Neuronal stem cell (in vitro differentiated cells): Measurements from ENCODE around the gene GRB14.

ENCODE experiments used
- DNase-seq: peaks from one replicate; pipeline ENCODE4 v3.0.0-alpha.2; 2013; ENCODE audit warnings: low spot score
- H2AFZ ChIP-seq: one replicate; pipeline ENCODE4 v1.6.1; 2013; ENCODE audit warnings: mild to moderate bottlenecking, low read length, inconsistent platforms
- H2AK5ac ChIP-seq: 2 replicates; pipeline ENCODE4 v1.6.1; 2013; ENCODE audit warnings: low read depth, mild to moderate bottlenecking, inconsistent platforms, low read length, moderate library complexity, mixed read lengths
- H2BK120ac ChIP-seq: 2 replicates; pipeline ENCODE4 v1.6.1; 2013; ENCODE audit warnings: low read depth, mild to moderate bottlenecking, inconsistent platforms, low read length, moderate library complexity, mixed read lengths
- H2BK12ac ChIP-seq: one replicate; pipeline ENCODE4 v1.6.1; 2013; ENCODE audit warnings: low read length, inconsistent platforms
- H2BK15ac ChIP-seq: 2 replicates; pipeline ENCODE4 v1.6.1; 2013; ENCODE audit warnings: mild to moderate bottlenecking, low read length, inconsistent platforms, mixed read lengths
- H2BK5ac ChIP-seq: one replicate; pipeline ENCODE4 v1.6.1; 2013; ENCODE audit warnings: inconsistent platforms, mild to moderate bottlenecking, low read length, moderate library complexity
- H3K14ac ChIP-seq: one replicate; pipeline ENCODE4 v1.6.1; 2013; ENCODE audit warnings: low read length, inconsistent platforms
- H3K18ac ChIP-seq: 2 replicates; pipeline ENCODE4 v1.6.1; 2013; ENCODE audit warnings: low read length, inconsistent platforms
- H3K23ac ChIP-seq: 2 replicates; pipeline ENCODE4 v1.6.1; 2013; ENCODE audit warnings: low read depth, mild to moderate bottlenecking, mixed read lengths, low read length, inconsistent platforms; ENCODE audit not compliant: poor library complexity
- H3K27ac ChIP-seq: replicated peaks from 3 replicates; pipeline ENCODE4 v1.5.1; 2013; ENCODE audit warnings: low read length, inconsistent platforms
- H3K27me3 ChIP-seq, 3 experiments: 2 replicates each; pipeline ENCODE4 v1.6.1; 2013; ENCODE audit warnings: low read length in 3 of 3, mild to moderate bottlenecking in 2 of 3, inconsistent platforms in 1 of 3, low read depth in 1 of 3, mixed read lengths in 1 of 3, moderate library complexity in 1 of 3; ENCODE audit not compliant: control insufficient read depth in 3 of 3, insufficient read depth in 3 of 3
- H3K36me3 ChIP-seq, 2 donors: replicated peaks in 1 of 2; 2 replicates each; pipeline ENCODE4 v1.6.1; 2013; ENCODE audit warnings: low read length in 2 of 2; ENCODE audit not compliant: control insufficient read depth in 2 of 2, insufficient read depth in 2 of 2
- H3K4ac ChIP-seq: 2 replicates; pipeline ENCODE4 v1.6.1; 2013; ENCODE audit warnings: inconsistent platforms, mild to moderate bottlenecking, low read length, moderate library complexity
- H3K4me1 ChIP-seq, 2 donors: 1 replicate in 1 of 2; 2 replicates in 1 of 2; pipeline ENCODE4 v1.6.1; 2013; ENCODE audit warnings: low read length in 2 of 2, low read depth in 1 of 2; ENCODE audit not compliant: control insufficient read depth in 2 of 2, insufficient read depth in 1 of 2
- H3K4me2 ChIP-seq: one replicate; pipeline ENCODE4 v1.6.1; 2013; ENCODE audit warnings: mild to moderate bottlenecking, low read length, inconsistent platforms; ENCODE audit not compliant: insufficient read depth, poor library complexity, severe bottlenecking
- H3K4me3 ChIP-seq, 2 donors: 2 replicates each; pipeline ENCODE4 v1.5.1; 2013; ENCODE audit warnings: low read length in 2 of 2, mild to moderate bottlenecking in 2 of 2, inconsistent platforms in 1 of 2, moderate library complexity in 1 of 2
- H3K79me1 ChIP-seq: one replicate; pipeline ENCODE4 v1.6.1; 2013; ENCODE audit warnings: low read depth, mild to moderate bottlenecking, inconsistent platforms, low read length, moderate library complexity
- H3K9ac ChIP-seq: one replicate; pipeline ENCODE4 v1.6.1; 2013; ENCODE audit warnings: mild to moderate bottlenecking, low read depth, low read length, inconsistent platforms; ENCODE audit not compliant: poor library complexity
- H3K9me3 ChIP-seq, 2 donors: replicated peaks in 1 of 2; 2 replicates each; pipeline versions ENCODE3 to v1.6.1; 2013; ENCODE audit warnings: low read length in 2 of 2, mild to moderate bottlenecking in 2 of 2, inconsistent platforms in 1 of 2, low read depth in 1 of 2, mixed read lengths in 1 of 2, moderate library complexity in 1 of 2; ENCODE audit not compliant: control insufficient read depth in 2 of 2, insufficient read depth in 1 of 2
- H4K8ac ChIP-seq: one replicate; pipeline ENCODE4 v1.6.1; 2013; ENCODE audit warnings: low read depth, mild to moderate bottlenecking, inconsistent platforms, low read length, moderate library complexity
- H4K91ac ChIP-seq: one replicate; pipeline ENCODE4 v1.6.1; 2013; ENCODE audit warnings: low read length, low read depth, mild to moderate bottlenecking, inconsistent platforms; ENCODE audit not compliant: poor library complexity
- WGBS, 2 donors: extraction: QIAGEN DNeasy Blood & Tissue Kit; methylation state at CpG; one replicate each; pipeline ENCODE4 v1.1.7; 2013; ENCODE audit warnings: missing lambda C conversion rate in 2 of 2, mixed read lengths in 1 of 2; ENCODE audit not compliant: insufficient read length in 2 of 2, insufficient replicate concordance in 1 of 2; ENCODE audit errors: extremely low coverage in 2 of 2; 5-methylcytosine and 5-hydroxymethylcytosine counted together

Gene GRB14

DNA sequence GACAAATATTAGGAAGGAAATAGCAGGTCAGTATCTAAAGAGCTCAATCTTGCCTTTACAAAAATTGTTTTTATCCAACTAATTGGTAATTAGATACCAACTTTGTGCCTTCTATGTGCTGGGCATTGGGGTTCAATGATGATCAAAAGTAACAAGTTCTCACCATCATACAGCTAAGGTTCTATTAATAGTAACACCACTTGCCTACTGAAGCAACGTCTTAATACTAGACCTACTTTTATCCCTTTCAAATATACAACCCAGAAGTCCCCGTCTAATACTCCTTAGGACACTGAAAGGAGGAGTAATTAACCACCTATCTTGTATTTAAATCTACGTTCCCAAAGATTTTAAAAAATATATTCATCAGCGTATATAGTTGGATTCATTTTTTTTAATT, 59.3 kb downstream of the GRB14 start:
- H3K18ac ChIP-seq, result no peak overlapping the region
- no peaks in the 10 kb centered on the region for H3K9me3 ChIP-seq
- H2AFZ ChIP-seq, result no peak overlapping the region
- H3K36me3 ChIP-seq, result no peaks in the 10 kb centered on the region
- H3K23ac ChIP-seq, result no peak overlapping the region
- H2AK5ac ChIP-seq, result no peak overlapping the region
- H2BK15ac ChIP-seq, result no peak overlapping the region
- H2BK120ac ChIP-seq, result no peak overlapping the region
- H3K79me1 ChIP-seq, result no peaks in the 10 kb centered on the region
- H3K4me3 ChIP-seq, result no peak overlapping the region
- no peaks in the 10 kb centered on the region for H3K27me3 ChIP-seq
- no peak overlapping the region for H3K4me2 ChIP-seq
- H3K4me1 ChIP-seq, result peaks cover 0 to 2% of the 10 kb centered on the region in 2 donors
- no peak overlapping the region for H4K91ac ChIP-seq
- H2BK5ac ChIP-seq, result no peak overlapping the region
- no peak overlapping the region for H3K4ac ChIP-seq
- H3K27ac ChIP-seq, result no peak overlapping the region
- H3K9ac ChIP-seq, result no peak overlapping the region
- no CpG with 5 or more reads among the region's 4 CpGs for WGBS, 2 donors
- DNase-seq, result no peak
- no peak overlapping the region for H3K14ac ChIP-seq
- H2BK12ac ChIP-seq, result no peak overlapping the region
- H4K8ac ChIP-seq, result no peak overlapping the region

DNA sequence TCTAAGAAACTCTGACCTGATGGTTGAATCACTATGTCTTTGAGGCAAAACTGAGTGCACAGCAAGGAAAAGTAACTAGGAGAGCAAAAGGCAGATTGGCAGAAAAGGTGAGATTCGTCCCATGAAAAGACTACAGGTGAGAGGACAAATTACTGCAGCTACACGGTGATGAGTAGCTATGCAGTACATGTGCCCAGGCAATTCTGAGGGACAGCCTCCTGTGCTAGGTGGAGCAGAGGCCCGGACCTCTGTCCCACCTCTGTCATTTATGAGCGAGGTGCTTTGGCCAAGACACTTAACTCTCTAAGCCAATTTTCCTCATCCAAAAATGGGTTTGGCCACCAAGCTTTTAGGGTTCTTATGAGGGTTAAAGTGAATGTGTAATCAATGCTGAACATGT, 59.9 kb downstream of the GRB14 start:
- Histone ChIP-seq H3K18ac (no peak overlapping the region), H2BK5ac (no peak overlapping the region), H2BK120ac (no peak overlapping the region), H3K27ac (no peak overlapping the region), H2AFZ (no peak overlapping the region), H4K91ac (no peak overlapping the region), H3K36me3 (no peaks in the 10 kb centered on the region), H2BK15ac (no peak overlapping the region), H3K4me3 (no peak overlapping the region), H3K4me1 (peaks cover 0 to 2% of the 10 kb centered on the region in 2 donors), H3K14ac (no peak overlapping the region), H3K9me3 (no peaks in the 10 kb centered on the region), H3K27me3 (no peaks in the 10 kb centered on the region), H2BK12ac (no peak overlapping the region), H2AK5ac (no peak overlapping the region), H3K9ac (no peak overlapping the region), H3K4ac (no peak overlapping the region), H3K79me1 (no peaks in the 10 kb centered on the region), H3K23ac (no peak overlapping the region), H3K4me2 (no peak overlapping the region), H4K8ac (no peak overlapping the region)
- WGBS, 2 donors, result no CpG with 5 or more reads among the region's 4 CpGs
- no peak for DNase-seq

DNA sequence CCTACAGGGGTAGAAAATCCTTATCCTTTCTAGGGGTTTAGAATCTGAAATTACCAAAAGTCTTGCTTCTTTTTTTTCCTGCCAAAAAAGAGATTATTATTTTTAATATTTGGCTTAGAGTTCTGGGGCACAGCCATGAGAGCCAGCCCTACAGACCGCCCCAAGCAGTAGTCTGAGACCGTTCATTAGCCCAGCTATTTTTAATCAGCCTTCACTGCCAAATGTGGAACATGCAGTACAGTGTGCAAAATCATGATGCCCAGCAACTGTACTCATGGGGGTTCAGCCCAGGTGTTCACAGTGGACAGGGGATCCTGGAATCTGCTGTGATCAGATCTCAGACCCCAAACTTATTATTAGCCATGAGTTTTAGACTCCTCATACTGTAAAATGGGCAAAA, 60.4 kb downstream of the GRB14 start:
- H3K14ac ChIP-seq, result no peak overlapping the region
- no peak overlapping the region for H2AK5ac ChIP-seq
- H2AFZ ChIP-seq, result no peak overlapping the region
- no peak overlapping the region for H4K8ac ChIP-seq
- H4K91ac ChIP-seq, result no peak overlapping the region
- H3K79me1 ChIP-seq, result no peaks in the 10 kb centered on the region
- no peak overlapping the region for H2BK12ac ChIP-seq
- no peak overlapping the region for H3K27ac ChIP-seq
- no peak overlapping the region for H2BK120ac ChIP-seq
- H3K4ac ChIP-seq, result no peak overlapping the region
- no peak overlapping the region for H2BK5ac ChIP-seq
- no peak overlapping the region for H3K9ac ChIP-seq
- H3K27me3 ChIP-seq, result no peaks in the 10 kb centered on the region
- WGBS, 2 donors, result no CpG with 5 or more reads among the region's 2 CpGs
- peaks cover 0 to 2% of the 10 kb centered on the region in 2 donors for H3K4me1 ChIP-seq
- no peaks in the 10 kb centered on the region for H3K36me3 ChIP-seq
- H3K9me3 ChIP-seq, result no peaks in the 10 kb centered on the region
- no peak overlapping the region for H3K23ac ChIP-seq
- no peak overlapping the region for H3K4me3 ChIP-seq
- no peak for DNase-seq
- H3K4me2 ChIP-seq, result no peak overlapping the region
- no peak overlapping the region for H2BK15ac ChIP-seq
- no peak overlapping the region for H3K18ac ChIP-seq

DNA sequence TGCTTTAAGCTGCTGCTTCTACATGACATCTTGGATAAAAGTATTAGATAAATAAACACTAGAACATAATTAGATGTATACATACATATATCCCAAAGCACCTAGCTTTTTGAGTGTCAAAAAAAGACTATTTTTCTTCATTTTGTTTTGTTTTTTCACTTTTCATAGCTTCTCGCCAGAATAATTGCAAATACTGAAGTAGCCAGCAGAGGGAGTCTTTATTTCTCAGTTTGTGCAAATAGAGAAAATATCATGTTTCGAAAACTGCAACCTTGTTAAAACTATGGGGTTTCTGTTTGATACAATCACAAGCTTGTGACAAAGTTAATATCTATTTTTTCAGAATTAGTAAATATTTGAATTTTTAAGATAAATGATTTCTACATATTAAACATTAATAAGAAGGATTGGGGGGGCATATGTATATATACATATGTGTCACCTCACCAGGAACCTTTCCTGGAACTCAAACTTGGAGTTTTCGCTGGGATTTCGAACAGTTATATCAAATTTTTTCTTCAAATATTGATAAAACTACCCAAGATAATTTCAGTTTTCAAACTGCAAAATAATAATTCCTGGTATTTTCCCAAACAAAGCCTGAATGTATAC, 61.0 kb downstream of the GRB14 start:
- Histone ChIP-seq H3K9ac (no peak overlapping the region), H2BK15ac (no peak overlapping the region), H3K36me3 (no peaks in the 10 kb centered on the region), H3K9me3 (no peaks in the 10 kb centered on the region), H3K14ac (no peak overlapping the region), H3K4me3 (no peak overlapping the region), H3K23ac (no peak overlapping the region), H3K4ac (no peak overlapping the region), H3K4me1 (peaks cover 0 to 2% of the 10 kb centered on the region in 2 donors), H2BK5ac (no peak overlapping the region), H2AFZ (no peak overlapping the region), H3K27ac (no peak overlapping the region), H3K4me2 (no peak overlapping the region), H2BK120ac (no peak overlapping the region), H2BK12ac (no peak overlapping the region), H3K79me1 (no peaks in the 10 kb centered on the region), H2AK5ac (no peak overlapping the region), H4K91ac (no peak overlapping the region), H3K18ac (no peak overlapping the region), H3K27me3 (no peaks in the 10 kb centered on the region), H4K8ac (no peak overlapping the region)
- WGBS, 2 donors, result no CpG with 5 or more reads among the region's 4 CpGs
- DNase-seq, result peak; percentile 18
